Smooth muscle cell (in vitro differentiated cells): Measurements from ENCODE around the gene BTBD6. TPM values are rescaled to one million over a fixed set of nuclear protein-coding genes. Genes with fewer than 3 reads are reported as not detected.
"Not testable (repeated sequence)": the region's sequence is repeated elsewhere in the genome, so short reads cannot be mapped to it uniquely, and the experiment has no call there.

Experiments used
- DNase-seq: peaks from one replicate; lab custom pipeline; 2025; ENCODE audit not compliant: unreplicated experiment; lab: John Stamatoyannopoulos, UW
- H2AFZ ChIP-seq: fragments of 200-600 bp; sonication (generic); 2 replicates; pipeline ENCODE4 v1.6.0; 2016; ENCODE audit warnings: antibody characterized with exemption, low read depth, mild to moderate bottlenecking
- H3F3A ChIP-seq: fragments of 200-600 bp; sonication (generic); 2 replicates; pipeline ENCODE4 v1.6.0; 2017; ENCODE audit warnings: antibody characterized with exemption, low read depth
- H3K27ac ChIP-seq: fragments of 200-600 bp; sonication (generic); 2 replicates; pipeline ENCODE4 v1.5.1; 2016; ENCODE audit warnings: low read depth, mild to moderate bottlenecking
- H3K27me3 ChIP-seq: fragments of 200-600 bp; sonication (generic); 2 replicates; pipeline ENCODE4 v1.6.1; 2016; ENCODE audit warnings: low read depth, mild to moderate bottlenecking
- H3K36me3 ChIP-seq: fragments of 200-600 bp; sonication (generic); 2 replicates; pipeline ENCODE4 v1.5.1; 2016; ENCODE audit warnings: low read depth
- H3K4me1 ChIP-seq: fragments of 200-600 bp; sonication (generic); 2 replicates; pipeline ENCODE4 v1.5.1; 2016; ENCODE audit warnings: low read depth
- H3K4me2 ChIP-seq: fragments of 200-600 bp; sonication (generic); 2 replicates; pipeline ENCODE4 v1.6.0; 2016; ENCODE audit warnings: mild to moderate bottlenecking
- H3K4me3 ChIP-seq: fragments of 200-600 bp; sonication (generic); 2 replicates; pipeline ENCODE4 v1.5.1; 2016; ENCODE audit warnings: mild to moderate bottlenecking
- H3K79me2 ChIP-seq: fragments of 200-600 bp; sonication (generic); 2 replicates; pipeline ENCODE4 v1.6.0; 2016; ENCODE audit warnings: low read depth, mild to moderate bottlenecking
- H3K9ac ChIP-seq: fragments of 200-600 bp; sonication (generic); 2 replicates; pipeline ENCODE4 v1.6.0; 2016; ENCODE audit warnings: low read depth
- H3K9me3 ChIP-seq: fragments of 200-600 bp; sonication (generic); replicated peaks from 2 replicates; pipeline ENCODE4 v1.5.1; 2016; ENCODE audit warnings: low read depth
- H4K20me1 ChIP-seq: fragments of 200-600 bp; sonication (generic); 2 replicates; pipeline ENCODE4 v1.6.0; 2016; ENCODE audit warnings: low read depth
- WGBS: methylation state at CpG from one replicate; pipeline ENCODE4 v1.1.7; 2016; ENCODE audit warnings: low lambda C conversion rate; 5-methylcytosine and 5-hydroxymethylcytosine counted together
- polyA plus RNA-seq: library from polyadenylated mRNA; unstranded; fragments of >200 nt; fragmentation: Nextera tagmentation; extraction: Ambion mirVana; gene quantifications from 2 replicates; pipeline ENCODE4 v1.2.1, GENCODE V29; 2016
- total RNA-seq: library from RNA; depleted of rRNA; stranded (reverse); fragments of >200 nt; gene quantifications from 2 replicates; pipeline ENCODE4 v1.2.3, GENCODE V29; 2014
- TF ChIP-seq, protein P1 (sequence below): fragments of 200-600 bp; sonication (generic); IDR thresholded peaks from 2 replicates; pipeline ENCODE4 v1.5.1; 2017; ENCODE audit warnings: borderline replicate concordance, mild to moderate bottlenecking, antibody characterized with exemption; ENCODE audit not compliant: insufficient read depth, poor library complexity, severe bottlenecking

The BTBD6 gene
- total and polyA plus RNA-seq, 2 experiments from 2014 or later = 27.0 to 40.3 TPM

GRCh38 chr14:105274637-105275036 lies 26.3 kb downstream of the BTBD6 start:
- no peak overlapping the region for H3K4me2 ChIP-seq
- TF ChIP-seq, protein P1, sequence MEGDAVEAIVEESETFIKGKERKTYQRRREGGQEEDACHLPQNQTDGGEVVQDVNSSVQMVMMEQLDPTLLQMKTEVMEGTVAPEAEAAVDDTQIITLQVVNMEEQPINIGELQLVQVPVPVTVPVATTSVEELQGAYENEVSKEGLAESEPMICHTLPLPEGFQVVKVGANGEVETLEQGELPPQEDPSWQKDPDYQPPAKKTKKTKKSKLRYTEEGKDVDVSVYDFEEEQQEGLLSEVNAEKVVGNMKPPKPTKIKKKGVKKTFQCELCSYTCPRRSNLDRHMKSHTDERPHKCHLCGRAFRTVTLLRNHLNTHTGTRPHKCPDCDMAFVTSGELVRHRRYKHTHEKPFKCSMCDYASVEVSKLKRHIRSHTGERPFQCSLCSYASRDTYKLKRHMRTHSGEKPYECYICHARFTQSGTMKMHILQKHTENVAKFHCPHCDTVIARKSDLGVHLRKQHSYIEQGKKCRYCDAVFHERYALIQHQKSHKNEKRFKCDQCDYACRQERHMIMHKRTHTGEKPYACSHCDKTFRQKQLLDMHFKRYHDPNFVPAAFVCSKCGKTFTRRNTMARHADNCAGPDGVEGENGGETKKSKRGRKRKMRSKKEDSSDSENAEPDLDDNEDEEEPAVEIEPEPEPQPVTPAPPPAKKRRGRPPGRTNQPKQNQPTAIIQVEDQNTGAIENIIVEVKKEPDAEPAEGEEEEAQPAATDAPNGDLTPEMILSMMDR = no peak
- no peak overlapping the region for H3K9ac ChIP-seq
- H3F3A ChIP-seq = no peaks in the 10 kb centered on the region
- H3K27ac ChIP-seq = no peak overlapping the region
- H3K36me3 ChIP-seq = no peaks in the 10 kb centered on the region
- WGBS = 95% methylated on average over 6 of the region's 6 CpGs
- H3K4me1 ChIP-seq = no peaks in the 10 kb centered on the region
- no peak overlapping the region for H2AFZ ChIP-seq
- H3K9me3 ChIP-seq = no peaks in the 10 kb centered on the region
- no peak for DNase-seq
- H3K4me3 ChIP-seq = no peak overlapping the region
- H3K79me2 ChIP-seq = peaks cover 26% of the 10 kb centered on the region
- H4K20me1 ChIP-seq = peaks cover 38% of the 10 kb centered on the region
- no peaks in the 10 kb centered on the region for H3K27me3 ChIP-seq

DNA sequence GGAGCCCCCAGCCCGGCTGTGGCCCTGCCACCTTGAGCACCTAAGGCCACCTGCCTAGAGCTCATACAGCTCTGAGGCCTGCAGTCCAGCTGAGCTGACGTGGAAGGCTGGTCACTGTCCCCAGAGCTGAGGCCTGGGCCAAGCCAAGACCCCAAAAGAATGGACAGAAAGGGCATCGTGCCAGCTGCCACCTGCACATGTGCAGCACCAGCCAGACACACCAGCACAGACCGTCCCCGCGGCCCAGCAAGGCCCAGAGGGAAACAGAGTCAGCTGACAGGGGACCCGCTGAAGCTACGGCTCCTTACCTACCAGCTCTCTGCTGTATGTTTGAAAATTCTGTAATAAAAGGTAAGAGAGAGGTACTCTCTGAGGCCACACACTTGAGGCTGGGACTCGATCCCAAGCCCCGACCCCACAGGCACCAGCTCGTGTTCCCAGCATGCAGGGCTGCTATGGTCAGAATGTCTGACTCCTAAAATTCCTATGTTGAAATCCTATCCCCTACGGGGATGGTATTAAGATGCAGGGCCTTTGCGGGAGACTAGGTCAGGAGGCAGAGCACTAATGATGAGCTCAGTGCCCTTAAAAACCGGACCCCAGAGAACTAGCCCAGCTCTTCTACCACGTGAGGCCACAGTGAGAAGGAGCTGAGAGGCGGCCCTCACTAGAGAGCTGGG lies 27.1 kb downstream of the BTBD6 start:
- Histone ChIP-seq H3K9ac (no peak overlapping the region), H3K4me1 (no peaks in the 10 kb centered on the region), H4K20me1 (peaks cover 46% of the 10 kb centered on the region), H3K4me3 (no peak overlapping the region), H3K9me3 (no peaks in the 10 kb centered on the region), H3K36me3 (no peaks in the 10 kb centered on the region), H3K27ac (peak overlapping the region; percentile 32), H3K79me2 (peaks cover 27% of the 10 kb centered on the region), H2AFZ (no peak overlapping the region), H3K4me2 (no peak overlapping the region), H3F3A (no peaks in the 10 kb centered on the region), H3K27me3 (no peaks in the 10 kb centered on the region)
- DNase-seq = no peak
- whole genome bisulfite sequencing = 69% methylated on average over 16 of the region's 16 CpGs
- TF ChIP-seq, protein P1 = no peak

DNA sequence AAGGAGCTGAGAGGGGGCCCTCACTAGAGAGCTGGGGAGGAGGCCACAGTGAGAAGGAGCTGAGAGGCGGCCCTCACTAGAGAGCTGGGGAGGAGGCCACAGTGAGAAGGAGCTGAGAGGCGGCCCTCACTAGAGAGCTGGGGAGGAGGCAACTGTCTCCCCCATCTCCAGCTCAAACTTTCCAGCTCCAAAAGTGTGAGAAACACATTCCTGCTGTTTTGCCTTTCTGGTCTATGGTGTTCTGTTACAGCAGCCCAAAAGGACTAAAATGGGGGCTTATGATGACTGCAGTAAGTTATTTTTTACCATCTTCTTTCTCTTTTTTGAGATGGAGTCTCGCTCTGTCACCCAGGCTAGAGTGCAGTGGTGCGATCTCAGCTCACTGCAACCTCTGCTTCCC lies 29.1 kb downstream of the BTBD6 start:
- Histone ChIP-seq H4K20me1 (peaks cover 54% of the 10 kb centered on the region), H3K79me2 (peaks cover 26% of the 10 kb centered on the region)
- not testable (repeated sequence) for H3K4me1 ChIP-seq, DNase-seq, H3K9me3 ChIP-seq, H2AFZ ChIP-seq, H3F3A ChIP-seq, H3K9ac ChIP-seq, H3K36me3 ChIP-seq, H3K4me3 ChIP-seq, H3K27me3 ChIP-seq, H3K4me2 ChIP-seq, H3K27ac ChIP-seq
- WGBS = 61% methylated on average over 3 of the region's 4 CpGs

DNA sequence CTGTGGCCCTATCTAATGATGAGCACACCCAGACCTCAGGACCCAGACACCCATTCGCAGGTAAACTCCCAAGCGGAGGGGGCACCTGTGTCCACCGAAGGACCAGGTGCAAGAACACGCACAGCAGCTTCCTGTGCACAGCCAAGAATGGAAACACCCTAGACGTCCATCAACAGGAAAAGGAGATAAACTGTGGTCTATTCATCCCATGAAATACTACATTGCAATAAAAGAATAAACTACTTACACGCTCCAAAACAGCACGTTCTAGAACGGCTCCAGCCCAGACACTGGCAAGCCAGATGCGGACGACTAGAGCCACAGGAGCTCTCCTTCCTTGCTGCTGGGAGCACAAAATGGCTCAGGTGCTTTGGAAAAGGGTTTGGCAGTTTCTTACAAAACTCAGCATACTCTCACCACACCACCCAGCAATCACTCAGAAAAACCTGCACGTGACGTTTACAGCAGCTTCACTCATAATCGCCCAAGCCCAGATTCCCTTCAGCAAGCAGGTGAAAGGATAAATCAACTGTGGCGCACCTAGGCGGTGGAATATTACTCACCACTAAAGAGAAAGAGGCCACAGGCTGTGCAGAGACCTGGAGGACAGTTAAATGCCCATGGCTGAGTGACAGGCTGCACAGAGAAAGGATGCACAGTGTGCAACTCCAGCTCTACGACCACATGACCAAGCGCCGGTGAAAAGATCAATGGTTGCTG lies 31.5 kb downstream of the BTBD6 start:
- 91% methylated on average over 18 of the region's 18 CpGs for WGBS
- no peak overlapping the region for H3K27ac ChIP-seq
- H3K36me3 ChIP-seq = no peaks in the 10 kb centered on the region
- no peak overlapping the region for H3K4me2 ChIP-seq
- TF ChIP-seq, protein P1 = no peak
- H3K27me3 ChIP-seq = no peaks in the 10 kb centered on the region
- no peaks in the 10 kb centered on the region for H3K4me1 ChIP-seq
- no peak for DNase-seq
- no peaks in the 10 kb centered on the region for H3F3A ChIP-seq
- no peaks in the 10 kb centered on the region for H3K9me3 ChIP-seq
- no peak overlapping the region for H3K9ac ChIP-seq
- no peak overlapping the region for H2AFZ ChIP-seq
- H3K79me2 ChIP-seq = peaks cover 23% of the 10 kb centered on the region
- H4K20me1 ChIP-seq = peaks cover 70% of the 10 kb centered on the region
- H3K4me3 ChIP-seq = no peak overlapping the region
